Renal pelvis (tissue), 4 donors: ENCODE measurements around the gene RMI2. TPM values are rescaled to one million over a fixed set of nuclear protein-coding genes. Genes with fewer than 3 reads are reported as not detected.
A peak's percentile ranks its signal among the peaks of the same experiment; 100 is the strongest.
"Not testable (repeated sequence)": the region's sequence is repeated elsewhere in the genome, so short reads cannot be mapped to it uniquely, and the experiment has no call there.

Source experiments
- DNase-seq: peaks from one replicate; pipeline ENCODE4 v3.0.0-alpha.2; 2013
- polyA plus RNA-seq, 3 donors: library from polyadenylated mRNA; unstranded; fragments of 120-200 nt; gene quantifications; one replicate each; pipeline ENCODE4 v1.2.1, GENCODE V29; 2013; ENCODE audit not compliant: insufficient read length in 3 of 3

The RMI2 gene
- polyA plus RNA-seq, 3 donors = 21.1 to 31.2 (median 28.3) TPM

DNA sequence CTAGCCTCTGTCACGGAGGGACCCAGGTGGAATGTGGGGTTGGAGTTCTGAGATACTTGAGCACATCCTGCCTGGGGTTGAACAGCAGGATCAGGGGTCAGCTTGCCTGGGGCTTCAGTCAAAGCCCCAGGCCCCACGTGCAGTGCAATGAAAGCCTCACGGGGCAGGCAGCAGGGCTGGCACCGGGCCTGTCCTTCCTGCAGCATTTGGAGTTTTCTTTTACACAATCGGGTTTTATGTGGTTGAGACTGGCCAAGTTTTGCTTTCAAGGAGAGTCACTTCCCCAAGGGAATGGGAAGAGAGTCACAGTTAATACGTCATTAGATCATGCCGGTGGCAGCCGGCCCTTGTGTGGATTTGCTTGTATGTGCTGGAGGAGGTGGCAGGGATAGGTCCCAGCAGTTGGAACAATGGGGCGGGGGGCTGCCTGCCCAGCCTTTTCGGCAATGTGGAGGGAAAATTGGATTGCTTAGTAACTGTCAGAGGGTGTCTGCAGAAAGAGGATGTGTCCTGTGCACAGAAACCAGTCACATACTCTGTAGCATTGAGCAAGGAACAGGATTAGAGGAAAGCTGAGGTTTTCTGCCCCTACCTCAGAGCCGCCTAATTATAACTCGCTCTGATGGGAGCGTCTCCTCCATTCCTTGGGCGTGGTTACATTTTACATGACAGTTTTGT, 4.5 kb downstream of the RMI2 start:
- DNase-seq = no peak

DNA sequence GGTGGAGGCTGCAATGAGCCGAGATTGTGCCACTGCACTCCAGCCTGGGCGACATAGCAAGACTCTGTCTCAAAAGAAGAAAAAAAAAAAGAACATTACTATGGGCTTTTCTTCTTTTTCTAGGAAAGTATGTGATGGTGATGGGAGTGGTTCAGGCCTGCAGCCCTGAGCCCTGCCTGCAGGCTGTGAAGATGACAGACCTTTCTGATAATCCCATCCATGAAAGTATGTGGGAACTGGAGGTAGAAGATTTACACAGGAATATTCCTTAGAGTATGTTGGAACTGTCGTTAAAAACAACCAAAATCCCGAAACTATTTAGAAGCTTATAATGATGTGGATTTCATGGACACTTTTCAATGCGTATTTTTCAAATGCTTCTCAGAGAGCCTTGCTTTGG, 5.3 kb downstream of the RMI2 start:
- no peak for DNase-seq

DNA sequence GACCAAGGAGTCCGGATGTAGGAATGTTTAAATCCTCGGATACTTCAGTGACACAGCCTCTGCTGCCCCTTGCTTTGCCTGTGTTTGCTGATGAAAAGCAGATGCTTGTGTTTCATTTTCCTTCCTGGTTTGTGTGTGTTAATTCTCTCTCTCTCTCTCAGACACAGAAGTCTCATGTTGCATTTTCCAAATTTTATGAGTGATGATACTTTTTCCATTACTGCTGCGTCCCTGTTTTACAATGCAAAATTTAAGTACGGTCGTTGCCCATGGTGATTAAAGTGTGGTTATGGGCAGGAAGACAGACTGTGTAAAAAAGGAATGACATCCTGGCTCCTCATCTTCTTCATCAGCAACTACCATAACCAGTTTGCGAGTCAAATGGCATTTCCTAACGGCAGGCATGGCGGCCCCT, 5.7 kb downstream of the RMI2 start:
- no peak for DNase-seq

DNA sequence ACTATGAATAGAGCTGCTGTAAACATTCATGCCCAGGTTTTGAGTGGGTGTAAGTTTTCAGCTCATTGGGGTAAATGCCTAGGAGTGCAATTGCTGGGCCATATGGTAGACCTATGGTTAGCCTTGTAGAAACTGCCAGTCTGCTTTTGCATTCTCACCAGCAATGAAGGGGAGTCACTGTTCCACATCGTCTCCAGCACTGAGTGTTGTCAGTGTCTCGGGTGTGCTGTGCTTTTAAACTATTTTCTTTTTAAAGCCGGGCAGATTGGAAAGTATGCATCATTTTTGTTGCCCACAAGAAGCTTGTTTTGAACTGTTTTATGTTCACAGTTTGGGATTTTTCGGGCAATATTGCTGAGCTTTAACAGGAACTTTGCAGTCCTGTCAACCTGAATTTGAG, 7.9 kb downstream of the RMI2 start:
- DNase-seq = no peak

DNA sequence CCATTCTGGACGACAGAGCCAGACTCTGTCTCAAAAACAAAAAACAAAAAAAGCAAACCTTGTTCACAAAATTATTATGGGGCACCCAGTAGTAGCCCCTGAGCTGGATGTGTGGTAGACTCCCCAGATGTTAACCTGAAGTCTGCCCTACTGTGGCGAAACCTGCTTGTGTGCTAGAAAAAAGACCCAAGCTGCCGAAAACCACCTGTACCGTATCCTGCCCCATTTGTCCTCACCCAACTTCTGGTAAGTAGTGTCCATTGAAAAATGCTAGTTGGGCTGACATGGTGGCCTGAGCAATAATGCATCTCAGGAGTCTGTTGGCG, 9.1 kb downstream of the RMI2 start:
- DNase-seq = no peak

DNA sequence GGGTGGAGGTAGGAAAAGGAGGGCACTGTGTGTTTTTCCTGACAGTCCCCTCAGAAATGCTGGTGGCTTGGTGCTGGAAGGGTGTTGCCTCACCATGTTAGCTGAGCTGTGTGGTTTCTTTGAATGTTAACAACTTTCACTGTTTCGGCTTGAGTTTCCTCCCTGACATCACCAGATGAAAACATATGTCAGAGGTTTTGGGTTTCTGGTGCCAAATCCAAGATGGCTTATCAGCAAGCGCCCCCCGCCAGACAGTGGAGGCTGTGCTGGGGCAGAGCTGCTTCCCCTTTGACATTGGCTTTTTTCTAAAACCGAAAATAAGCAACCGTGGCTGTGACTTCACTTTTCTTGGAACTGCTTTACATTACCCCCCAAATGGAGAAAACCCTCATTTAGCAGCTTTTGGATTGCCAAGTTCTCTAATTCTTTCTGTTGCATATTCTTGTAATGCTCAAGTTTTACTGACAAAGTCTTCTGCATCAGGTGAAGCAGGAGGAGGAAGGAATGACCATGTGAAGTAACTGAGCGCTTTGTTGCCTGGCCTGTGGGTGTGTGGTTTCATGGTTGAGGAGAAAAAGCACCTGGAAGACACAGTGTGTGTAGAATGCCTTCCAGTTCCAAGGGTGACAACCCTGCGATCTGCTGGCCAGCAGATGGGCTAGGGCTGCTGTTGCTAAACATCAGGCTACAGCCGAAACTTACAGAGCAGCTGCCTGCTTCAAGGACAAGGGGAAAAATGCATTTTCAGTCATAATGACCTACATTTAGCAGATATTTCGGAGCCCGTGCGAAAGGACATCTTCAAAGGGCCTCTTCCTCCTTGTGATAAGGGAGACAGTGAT, 9.7 kb downstream of the RMI2 start:
- DNase-seq = no peak

DNA sequence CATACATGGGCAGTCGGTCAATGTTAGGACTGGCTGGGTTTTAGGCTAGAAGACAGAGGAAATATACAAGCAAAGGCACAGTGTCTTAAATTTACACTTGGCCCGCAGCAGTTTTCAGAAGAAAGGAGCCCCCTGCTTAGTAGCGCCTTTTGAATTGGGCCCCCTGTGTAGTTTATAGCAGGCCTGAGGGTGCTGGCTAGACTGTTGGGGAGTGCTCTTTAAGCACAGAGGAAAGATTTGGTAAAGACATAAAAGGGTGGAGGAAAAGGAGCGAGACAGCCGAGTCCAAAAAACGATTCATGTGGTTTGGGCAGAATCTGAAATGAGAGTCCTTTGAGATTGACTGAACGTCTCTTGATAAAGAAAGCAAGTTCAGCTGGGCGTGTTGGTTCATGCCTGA, 10.6 kb downstream of the RMI2 start:
- no peak for DNase-seq

DNA sequence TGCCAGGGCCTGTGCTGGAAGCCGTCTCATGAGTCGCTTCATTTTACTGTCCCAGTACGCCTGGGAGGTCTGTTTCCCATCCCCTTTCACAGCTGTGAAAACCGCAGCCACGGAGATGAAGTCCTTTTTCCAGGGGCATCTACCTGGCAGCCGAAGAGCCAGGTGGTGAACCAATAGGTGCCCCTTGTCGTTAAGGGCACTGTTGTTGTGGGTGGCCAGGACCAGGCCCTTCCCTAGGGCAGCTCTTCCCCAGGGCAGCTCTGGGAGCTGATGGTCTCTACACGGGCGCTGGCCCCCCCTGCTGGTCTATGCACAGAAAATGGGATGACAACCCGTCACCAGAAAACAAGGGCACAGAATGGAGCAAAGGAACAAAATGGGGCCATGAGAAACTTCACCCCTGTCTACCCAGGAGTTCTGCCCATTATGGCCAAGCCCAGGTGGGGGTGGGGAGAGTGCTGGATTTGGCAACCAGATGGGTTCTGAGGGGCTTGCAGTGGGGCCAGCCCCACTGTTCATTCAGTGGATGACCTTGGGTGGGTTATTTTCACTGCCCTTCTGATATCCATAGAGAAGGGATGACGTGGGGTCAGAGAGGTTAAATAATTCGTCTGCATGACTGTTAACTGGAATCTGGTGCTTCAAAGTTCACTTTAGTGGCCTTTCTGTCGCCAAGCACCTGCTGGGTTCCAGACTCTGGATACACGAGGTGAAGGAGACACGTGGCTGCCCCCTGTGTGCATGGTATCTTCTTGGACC, 11.5 kb downstream of the RMI2 start:
- peak; percentile 60 for DNase-seq

DNA sequence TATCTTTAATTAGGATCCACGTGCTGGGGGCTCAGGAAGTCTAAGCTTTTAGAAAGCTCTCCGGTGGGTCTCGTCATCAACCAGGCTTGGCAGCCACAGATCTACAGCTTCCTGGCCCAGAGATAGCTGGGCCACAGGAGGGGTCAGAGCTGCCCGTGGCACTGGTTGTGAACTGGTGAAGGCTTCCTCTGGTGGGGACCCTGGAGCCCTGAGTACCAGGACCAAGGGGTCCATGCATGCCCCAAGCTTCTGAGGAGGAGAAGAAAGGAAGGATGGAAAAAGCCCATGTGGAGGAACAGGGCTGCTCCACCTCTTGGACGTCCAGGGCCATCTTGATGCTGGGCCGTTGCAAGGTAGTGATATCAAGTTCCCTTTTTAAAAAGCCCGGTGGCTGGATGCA, 13.3 kb downstream of the RMI2 start:
- no peak for DNase-seq

DNA sequence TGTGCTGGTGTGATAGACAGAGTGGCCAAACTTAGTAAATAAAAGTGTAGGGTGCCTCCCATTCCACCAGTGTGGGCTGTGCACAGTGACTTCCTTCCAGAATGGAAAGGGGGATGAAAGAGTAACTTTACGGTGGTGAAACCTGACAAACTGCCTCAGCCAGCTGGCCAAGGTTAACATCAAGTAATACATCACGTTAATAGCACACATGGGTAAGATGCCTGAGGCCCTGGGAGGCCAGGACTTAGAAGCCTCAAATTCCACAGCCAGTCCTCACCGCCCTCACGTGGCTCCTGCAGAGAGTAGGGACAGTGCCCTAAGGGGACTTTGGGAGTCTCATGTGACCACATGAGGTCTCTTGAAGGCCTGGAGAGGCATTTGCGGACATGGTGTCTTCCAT, 14.1 kb downstream of the RMI2 start:
- peak; percentile 87 for DNase-seq

DNA sequence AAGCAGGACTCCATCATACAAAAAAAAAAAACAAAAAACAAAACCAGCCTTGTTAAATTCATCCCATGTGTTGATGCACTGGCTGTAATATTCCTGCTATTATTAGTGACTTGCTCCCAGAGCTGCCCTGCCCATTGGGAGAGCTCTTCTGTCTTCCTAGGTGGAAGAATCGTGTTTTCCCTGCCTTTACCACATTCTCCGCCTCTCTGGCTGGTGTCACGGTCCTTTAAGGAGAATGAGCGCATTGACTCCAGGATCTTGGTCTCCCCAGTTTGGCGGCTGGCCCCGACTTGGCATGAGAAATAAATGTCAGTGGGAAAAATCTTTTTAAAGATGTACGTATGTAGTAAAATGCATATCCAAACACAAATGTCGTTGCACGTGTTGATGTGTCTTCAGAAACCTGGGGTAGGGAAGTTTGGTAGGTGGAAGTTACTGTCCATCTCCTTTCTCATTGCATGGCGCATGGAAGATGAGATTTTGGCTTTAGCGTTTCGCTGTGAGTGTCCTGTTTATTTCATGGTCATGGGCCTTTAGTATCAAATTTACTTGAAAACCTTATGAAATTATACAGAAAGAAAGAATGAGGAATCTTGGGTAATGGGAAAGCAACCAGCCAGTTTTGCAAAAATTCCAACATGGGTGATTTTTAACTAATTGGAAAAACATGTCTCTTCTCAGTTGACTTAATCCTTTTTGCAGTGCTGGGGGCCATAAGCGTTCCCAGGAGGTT, 15.5 kb downstream of the RMI2 start:
- no peak for DNase-seq

DNA sequence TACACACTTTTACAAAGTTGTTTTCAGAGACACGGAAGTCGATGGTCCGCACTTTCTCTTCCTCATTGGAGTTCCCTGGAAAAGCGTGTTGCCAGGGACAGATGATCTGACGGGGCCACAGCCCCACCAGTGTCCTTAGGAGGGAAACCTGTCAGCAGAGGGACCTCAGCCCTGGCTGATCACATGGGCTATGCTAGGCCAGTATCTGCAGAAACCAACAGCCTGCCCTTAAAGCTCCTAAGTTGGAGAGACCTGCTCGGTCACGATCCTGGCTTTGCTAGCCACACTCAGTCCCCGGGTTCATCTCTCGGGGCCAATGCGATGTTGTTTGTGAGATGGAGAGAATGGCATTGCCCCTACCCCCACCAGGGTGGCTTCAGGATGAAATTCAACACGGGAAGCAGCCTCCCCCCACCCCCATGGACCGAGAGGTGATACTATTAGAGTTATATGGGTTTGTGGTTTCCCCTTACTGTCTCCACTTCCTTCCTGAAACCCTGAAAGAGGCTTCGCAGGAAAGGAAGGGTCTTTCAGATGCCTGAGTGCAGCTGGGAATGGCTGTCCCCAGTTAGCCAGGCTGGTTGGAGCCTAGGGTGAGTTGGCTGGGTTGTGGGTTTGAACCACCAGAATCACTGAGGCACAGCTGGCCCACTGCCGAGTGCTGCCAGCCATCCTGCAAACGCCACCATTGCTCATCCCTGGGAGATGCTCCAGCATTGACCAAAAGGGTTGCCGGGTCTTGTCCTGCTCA, 16.6 kb downstream of the RMI2 start:
- no peak for DNase-seq

DNA sequence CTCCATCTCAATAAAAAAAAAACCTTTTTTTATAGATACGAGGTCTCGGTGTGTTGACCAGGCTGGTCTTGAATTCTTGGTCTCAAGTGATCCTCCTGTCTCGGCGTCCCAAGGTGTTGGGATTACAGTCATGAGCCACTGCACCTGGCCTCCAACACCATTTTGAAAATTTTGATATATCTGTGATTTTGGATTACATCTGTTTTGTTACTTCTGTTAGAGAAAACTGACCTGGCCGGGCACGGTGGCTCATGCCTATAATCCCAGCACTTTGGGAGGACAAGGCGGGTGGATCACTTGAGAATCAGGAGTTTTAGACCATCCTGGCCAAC, 18.6 kb downstream of the RMI2 start:
- DNase-seq = no peak

DNA sequence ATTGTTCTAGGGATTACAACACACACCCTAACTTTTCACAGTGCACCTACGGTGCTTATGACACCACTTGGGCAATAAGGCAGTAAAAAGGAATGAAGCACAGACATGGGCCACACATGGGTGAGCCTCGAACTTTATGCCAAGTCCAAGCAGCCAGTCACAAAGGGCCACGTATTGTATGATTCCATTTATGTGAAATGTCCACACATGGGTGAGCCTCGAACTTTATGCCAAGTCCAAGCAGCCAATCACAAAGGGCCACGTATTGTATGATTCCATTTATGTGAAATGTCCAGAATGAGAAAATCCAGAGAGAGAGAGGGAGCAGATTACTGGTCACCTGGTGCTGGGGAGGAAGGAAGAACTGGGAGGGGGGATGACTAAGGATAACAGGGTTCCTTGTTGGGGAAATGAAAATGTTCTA, 22.2 kb downstream of the RMI2 start:
- no peak for DNase-seq

DNA sequence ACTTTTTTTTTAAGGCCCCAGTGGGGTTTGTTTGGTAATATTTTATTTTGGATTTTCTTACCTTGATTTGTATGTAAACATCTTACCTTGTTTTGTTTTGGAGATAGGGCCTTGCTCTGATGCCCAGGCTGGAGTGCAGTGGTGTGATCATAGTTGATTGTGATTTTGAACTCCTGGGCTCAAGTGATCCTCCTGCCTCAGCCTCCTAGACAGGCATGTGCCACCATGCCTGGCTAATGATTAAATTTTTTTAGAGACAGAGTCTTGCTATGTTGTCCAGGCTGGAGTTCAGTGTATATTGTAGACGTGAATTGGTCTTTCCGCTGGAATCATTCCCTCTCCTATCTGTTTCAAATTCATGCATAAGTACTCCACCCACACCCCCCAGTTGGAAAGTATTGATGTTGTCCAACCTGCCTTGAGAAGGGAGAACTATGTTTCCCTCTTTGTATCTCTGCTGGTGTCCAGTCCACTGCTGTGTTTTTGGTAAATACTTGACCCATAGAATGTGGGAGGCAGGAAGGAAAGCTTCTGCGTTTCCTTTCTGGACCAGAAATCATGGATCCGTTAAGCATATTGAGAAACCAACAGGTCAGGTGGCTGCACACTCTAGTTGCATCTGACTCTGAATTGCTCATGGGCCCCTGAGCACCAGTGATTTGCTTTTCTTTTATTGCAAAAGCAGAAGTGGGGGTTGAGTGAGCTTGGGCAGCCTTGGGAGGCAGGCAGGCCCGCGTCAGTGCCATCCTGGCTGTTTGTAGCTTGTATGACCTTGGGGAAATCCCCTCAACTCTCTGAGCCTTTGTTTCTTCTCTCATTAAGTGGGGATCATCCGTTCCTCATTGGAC, 25.0 kb downstream of the RMI2 start:
- DNase-seq = no peak

DNA sequence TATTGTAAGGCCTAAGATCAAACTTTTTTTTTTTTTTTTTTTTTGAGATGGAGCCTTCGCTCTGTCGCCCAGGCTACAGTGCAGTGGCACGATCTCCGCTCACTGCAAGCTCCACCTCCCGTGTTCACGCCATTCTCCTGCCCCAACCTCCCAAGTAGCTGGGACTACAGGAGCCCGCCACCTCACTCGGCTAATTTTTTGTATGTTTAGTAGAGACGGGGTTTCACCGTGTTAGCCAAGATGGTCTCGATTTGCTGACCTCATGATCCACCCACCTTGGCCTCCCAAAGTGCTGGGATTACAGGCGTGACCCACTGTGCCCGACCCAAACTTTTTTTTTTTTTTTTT, 25.6 kb downstream of the RMI2 start:
- DNase-seq = not testable (repeated sequence)

DNA sequence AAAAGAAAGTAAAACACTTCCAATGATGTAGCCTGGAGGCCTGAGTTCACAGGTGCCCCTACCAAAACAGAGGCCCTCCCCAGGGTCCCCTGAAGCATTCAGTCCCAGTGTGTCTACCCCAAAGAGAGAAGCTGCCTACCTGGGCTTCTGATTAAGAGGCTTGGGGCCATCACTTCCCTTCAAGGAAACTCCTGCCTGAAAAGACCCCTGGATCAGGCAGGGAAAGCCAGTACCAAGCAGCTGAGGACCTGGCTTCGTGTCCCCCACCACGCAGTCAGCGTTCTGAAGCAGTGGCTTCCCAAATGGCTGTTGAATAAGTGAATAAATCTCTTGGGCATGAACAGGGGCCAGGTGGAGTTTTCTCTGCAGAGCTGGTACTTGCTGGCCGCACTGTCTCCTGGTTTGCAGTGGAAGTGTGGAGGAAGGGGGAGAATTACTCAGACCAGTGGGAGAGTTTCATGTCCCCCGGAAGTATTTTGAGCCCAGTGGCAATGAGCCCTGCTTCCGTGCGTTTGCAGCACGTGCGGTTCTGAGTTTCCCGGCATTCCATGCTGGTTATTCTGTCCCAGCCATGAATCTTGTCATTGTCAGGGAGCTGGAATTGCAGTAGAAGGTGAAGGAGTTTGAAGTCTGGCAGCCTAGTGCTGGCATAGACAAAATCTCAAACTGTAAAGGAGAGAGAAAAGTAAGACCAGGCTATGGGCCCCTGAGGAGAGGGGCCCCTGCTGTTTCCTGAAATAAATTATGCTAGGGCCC, 27.0 kb downstream of the RMI2 start:
- DNase-seq = no peak

DNA sequence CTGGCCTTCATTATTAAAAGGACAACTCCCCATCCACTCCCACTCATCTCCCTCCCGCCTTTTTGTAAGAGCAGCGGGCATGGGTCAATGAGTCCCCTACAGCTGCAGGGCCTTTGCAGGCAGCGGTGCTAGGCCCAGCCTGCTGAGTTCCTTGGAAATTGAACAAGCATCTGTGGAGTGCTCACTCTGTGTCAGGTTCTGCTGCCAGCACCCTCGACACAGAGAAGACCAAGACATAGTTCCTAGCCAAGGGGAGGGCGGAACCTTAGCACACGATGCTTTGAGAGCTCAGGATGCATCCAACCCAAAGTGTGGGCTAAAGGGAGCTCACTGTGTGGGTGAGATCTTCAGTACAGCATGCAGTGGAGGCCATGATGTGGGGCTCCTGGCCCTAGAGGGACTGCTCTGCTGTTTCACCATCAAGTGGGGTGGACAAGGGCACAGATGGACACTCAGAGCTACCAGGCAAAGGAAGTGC, 27.6 kb downstream of the RMI2 start:
- peak; percentile 68 for DNase-seq

DNA sequence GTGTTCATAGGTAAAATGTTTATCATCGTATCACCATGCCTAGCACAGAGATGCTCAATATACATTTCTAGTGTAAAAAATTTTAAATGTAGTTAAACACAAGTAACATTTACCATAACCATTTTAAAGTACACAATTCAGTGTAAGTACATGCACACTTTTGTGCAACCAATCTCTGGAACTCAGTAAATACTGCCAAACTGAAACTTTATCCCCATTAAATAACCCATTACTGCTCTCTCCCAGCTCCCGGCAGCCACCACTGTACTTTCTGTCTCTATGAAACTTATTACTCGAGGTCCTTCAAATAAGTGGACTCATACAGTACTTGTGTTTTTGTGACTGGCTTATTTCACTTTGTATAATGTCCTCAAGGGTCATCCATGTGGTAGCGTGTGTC, 29.0 kb downstream of the RMI2 start:
- no peak for DNase-seq

DNA sequence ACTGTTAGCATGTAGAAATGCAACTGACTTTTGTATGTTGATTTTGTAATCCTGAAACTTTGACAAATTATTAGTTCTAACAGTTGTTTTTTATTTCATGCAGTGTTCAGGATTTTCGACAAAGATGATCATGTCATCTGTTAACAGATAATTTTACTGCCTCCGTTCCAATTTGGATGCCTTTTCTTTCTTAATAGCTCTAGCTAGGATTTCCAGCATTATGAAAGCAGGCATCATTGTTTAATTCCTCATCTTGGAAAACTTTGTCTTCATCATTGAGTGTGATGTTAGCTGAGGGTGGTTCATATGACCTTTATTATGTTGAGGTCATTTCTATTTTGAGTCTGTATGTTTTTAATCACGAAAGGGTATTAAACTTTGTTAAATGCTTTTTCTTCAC, 31.9 kb downstream of the RMI2 start:
- DNase-seq = no peak
